HG02798 (cell line): Measurements from ENCODE around the gene ZNF776.
"Not testable (repeated sequence)": the region's sequence is repeated elsewhere in the genome, so short reads cannot be mapped to it uniquely, and the experiment has no call there.

Experiments used
- ATAC-seq: cut with Tn5 transposase; IDR thresholded peaks from one replicate; pipeline ENCODE4 v1.9.1; 2021; ENCODE audit warnings: mild to moderate bottlenecking; ENCODE audit not compliant: unreplicated experiment, poor library complexity

ZNF776 gene

DNA sequence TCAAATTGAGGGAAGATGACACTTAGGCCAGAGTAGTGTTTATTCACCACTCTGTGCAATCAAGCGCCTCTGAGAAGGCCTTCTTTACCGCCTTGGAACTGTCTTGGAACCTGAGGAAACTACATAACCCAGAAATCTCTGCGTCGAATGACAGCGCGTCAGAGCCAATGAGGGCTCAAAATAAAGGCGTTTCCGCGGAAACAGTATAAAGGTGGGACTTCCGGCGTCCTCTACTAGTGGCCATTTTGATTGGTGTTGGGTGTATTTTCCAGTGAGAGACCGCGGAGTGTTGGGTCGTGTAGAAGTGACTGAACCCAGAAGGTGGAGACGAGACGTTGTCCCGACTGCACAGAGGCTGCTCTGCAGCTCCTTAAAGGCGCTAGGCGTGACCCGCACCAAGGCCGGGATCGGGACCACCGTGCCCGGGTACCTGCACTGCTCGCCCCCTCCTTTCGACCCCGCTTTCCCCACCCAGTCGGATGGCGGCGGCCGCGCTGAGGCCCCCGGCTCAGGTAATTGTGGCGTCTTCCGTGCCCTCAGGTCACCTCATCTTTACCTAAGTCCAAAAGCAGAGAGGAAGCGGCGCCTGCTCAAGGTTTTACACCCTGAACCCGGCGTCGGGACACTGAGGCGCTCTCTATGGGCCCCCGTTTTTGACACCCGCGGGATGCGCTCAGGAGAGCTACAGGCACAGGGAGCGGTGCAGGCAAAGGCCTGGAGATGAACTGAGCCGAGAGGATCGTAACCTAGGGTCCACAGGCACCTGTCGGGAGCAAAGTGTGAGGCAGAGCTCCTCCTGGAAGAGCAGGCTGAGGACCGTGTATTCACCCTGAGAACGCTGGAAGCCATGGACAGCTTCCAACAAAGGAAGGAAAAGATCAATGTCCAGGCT lies at the start of gene ZNF776:
Gene ZNF776 (plus strand): TSS at position 236 of the 892 bp plus-strand sequence. CDS start 244 bp downstream, at position 480.
- ATAC-seq: peak; percentile 98

DNA sequence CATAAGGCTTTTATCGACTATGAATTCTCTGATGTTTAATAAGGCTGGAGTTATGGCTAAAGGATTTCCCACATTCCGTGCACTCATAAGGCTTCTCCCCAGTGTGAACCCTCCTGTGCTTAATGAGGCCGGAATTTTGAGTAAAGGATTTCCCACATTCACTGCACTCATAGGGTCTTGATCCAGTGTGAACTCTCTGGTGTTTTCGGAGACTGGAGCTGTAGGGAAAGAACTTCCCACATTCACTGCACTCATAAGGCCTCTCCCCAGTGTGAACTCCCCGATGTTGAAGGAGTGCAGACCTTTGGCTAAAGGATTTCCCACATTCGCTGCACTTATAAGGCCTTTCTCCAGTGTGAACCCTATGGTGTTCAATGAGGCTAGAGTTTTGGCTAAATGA lies 45.0 kb upstream of the ZNF776 start:
- no peak for ATAC-seq

DNA sequence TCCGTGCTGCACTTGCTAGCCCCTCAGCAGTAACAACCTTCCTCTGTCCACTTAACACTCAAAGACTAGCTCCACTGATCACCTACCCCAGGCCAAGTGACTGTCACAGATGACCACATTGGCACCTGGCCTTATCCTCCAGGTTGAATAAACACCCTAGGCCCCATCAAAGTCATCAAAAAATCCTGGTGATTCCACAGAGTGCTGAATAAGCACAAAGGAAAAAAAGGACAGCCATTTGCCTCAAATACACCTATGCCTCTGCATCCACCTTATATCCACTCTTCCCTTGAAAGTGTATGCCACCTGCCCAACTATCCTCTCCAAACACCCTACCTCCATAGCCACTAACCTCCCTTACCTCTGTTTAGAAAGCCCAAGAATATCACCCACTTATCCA lies 40.3 kb upstream of the ZNF776 start:
- no peak for ATAC-seq

DNA sequence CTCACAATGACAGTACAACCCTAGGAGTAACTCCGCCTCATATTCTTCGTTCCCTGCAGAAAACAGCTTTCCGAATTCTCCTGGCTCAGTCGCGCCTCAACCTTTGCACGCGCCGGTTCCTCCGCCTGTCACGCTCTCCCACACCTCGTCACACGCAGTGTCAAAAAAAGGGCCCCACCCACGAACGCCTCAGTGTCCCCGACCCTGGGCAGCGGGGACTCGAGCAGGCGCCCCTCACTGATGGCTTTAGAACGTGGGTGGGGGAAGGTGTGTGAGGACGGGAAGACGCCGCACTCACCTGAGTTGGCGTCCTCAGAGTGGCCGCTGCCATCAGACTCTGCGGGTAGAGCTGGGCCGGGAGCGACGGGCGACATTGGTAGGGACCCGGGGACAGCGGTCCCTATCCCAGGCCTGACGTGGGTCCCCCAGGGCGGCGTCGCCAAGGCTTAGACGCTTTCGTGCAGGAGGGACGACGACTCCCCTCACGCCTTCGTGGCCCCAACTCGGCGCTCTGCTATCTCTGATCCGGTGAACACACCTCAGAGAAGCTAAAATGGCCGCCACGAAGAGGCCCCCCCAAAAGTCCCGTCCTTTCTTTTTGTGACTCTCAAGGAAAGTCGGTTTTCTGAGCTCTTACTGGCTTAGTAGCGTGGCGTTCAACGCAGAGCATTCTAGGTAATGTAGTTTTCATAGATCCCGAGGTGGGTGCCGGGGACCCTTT lies 37.8 kb upstream of the ZNF776 start, which contains the start of gene ZNF154:
Gene ZNF154 (minus strand): TSS at position 564 of the 721 bp plus-strand sequence. CDS start 233 bp downstream, at position 331.
- no peak for ATAC-seq

DNA sequence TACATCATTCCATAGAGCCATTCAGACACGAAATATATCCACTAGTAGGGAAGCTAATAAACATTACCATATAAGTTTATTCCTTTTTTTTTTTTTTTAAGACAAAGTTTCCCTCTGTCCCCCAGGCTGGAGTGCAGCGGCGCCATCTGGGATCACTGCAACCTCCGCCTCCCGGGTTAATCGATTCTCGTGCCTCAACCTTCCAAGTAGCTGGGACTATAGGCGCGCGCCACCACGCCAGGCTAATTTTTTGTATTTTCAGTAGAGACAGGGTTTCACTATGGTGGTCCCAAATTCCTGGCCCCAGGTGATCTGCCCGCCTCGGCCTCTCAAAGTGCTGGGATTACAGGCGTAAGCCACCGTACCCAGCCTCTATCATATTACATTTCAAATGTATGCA lies 37.0 kb upstream of the ZNF776 start:
- no peak for ATAC-seq

DNA sequence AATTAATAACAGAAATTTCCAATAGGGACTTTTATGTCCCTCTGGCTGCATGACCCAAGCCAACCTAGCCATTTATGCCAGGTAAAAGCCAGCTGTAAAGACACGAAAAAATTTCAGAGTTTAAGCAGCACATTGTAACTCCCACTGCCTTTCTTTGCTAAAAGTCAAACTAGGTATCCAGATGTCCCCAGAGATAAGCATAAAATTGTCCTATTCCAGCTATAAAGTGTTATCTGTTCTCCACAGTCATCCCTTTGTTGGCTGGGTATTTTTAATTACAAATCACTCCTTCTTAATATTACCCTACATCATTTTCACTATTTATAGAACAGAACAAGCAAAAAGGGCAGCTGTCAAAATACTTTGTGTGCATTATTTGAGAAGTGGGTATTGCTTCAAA lies 34.4 kb upstream of the ZNF776 start:
- no peak for ATAC-seq

DNA sequence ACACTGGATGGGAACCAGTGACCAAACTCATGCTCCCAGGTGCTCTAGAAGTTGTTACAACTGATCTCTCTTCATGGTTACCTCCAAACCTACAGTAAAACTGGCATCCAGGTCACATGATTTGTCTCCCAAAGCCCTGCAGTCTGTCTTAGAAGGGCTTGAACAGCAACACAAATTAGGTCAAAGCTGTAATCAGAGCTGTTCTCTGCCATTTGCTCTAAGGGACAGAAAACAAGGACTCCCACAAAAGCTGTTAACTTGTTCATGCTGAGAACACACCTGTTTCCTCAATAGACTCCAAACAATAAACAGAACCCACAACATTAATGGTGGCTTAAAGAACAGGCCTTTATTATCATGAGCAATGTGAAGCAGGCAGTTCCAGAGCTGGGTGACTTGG lies 27.2 kb upstream of the ZNF776 start:
- ATAC-seq: no peak

DNA sequence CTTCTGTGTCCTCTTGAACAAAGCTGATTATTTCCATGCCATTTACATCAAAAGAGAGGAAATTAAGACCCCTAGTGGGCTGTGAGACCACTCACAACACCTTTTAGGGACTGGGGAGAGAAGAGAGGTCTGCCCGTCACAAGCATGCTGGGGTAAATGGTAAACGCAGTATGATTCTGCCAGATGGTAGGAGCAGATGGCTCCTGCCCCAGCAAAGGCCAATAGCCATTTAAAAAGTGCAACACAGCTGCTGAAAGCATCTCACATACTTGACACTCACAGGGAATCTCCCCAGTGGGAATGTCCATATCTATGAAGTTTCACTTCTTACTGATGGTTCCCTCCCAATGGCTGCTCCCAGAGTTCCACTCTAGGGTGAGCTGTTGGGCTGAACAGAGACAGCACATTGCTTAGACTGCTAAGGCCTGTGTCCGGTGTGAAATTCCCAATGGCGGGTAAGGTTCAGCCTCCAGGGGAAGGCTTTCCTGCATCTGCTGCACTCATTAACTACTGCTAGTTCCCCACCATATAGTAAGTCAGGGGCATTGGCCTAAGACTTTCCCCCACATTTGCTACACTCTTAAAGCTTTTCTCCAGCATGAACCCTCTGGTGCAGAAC lies 26.6 kb upstream of the ZNF776 start:
- no peak for ATAC-seq

DNA sequence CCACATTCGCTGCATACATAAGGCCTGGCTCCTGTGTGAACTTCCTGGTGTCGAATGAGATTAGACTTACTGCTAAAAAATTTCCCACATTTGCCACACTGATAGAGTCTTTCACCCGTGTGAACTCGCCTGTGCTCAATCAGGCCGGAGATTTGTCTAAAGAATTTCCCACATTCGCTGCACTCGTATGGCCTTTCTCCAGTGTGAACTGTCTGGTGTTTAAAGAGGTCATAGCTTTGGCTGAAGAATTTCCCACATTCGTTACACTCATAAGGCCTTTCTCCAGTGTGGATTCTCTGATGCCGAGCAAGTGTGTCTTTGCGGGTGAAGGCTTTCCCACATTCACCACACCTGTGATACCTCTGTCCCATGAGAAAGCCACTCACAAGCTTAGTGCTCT lies 25.7 kb upstream of the ZNF776 start:
- ATAC-seq: no peak

DNA sequence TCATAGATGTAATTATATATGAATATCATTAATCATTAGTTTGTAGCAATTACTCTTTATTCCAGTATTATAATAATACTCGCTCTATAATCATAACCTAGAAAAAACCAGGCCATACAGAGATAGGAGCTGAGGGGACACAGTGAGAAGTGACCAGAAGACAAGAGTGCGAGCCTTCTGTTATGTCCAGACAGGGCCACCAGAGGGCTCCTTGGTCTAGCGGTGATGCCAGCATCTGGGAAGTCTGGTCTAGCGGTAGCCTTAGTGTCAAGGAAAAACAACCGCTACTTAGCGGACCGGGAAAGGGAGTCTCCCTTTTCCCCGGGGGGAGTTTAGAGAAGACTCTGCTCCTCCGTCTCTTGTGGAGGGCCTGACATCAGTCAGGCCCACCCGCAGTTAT lies 8.3 kb upstream of the ZNF776 start:
- not testable (repeated sequence) for ATAC-seq

DNA sequence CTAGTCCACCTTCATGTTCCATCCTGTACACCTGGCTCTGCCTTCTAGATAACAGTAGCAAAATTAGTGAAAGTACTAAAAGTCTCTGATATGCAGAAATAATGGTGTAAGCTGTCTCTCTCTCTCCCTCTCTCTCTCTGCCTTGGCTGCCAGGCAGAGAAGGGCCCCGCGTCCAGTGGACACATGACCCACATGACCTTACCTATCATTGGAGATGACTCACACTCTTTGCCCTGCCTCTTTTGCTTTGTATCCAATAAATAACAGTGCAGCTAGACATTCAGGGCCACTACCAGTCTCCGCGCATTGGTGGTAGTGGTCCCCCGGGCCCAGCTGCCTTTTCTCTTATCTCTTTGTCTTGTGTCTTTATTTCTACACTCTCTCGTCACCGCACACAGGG lies 7.8 kb upstream of the ZNF776 start:
- ATAC-seq: not testable (repeated sequence)

DNA sequence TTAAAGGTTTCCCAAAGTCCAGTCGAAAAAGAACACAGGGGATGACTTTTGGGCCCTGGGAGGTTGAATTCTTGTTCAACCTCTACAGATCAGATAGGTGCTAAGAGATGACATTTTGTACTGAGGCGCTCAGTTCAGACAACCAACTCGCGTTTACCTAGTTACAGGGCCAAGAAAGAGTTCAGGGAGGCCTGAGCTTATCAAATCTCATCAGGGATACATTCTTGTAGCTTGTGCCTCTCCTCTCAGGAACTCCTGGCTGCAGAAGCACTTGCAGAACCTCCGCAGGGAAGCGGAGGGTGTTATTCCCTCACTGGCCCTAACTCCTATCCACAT lies 825 bp downstream of the ZNF776 start:
- ATAC-seq: no peak

DNA sequence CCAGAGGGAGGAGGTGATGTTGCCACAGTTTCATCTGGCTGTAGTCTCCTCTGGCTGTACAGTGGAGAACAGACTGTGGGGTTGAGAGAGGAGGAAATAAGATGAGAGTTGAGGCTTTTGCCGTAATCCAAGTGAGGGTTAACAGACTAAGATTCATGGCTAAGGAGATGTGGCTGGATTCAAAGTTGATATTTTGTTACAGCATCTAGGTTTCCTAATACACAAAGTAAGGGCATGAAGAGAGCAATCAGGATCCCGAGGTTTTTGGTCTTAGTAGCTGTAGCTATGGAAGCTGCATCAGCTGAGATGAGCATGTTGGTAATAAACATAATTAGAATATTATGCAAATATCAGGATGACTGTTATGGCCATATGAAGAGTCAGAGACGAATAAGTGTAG lies 1.4 kb downstream of the ZNF776 start:
- no peak for ATAC-seq

DNA sequence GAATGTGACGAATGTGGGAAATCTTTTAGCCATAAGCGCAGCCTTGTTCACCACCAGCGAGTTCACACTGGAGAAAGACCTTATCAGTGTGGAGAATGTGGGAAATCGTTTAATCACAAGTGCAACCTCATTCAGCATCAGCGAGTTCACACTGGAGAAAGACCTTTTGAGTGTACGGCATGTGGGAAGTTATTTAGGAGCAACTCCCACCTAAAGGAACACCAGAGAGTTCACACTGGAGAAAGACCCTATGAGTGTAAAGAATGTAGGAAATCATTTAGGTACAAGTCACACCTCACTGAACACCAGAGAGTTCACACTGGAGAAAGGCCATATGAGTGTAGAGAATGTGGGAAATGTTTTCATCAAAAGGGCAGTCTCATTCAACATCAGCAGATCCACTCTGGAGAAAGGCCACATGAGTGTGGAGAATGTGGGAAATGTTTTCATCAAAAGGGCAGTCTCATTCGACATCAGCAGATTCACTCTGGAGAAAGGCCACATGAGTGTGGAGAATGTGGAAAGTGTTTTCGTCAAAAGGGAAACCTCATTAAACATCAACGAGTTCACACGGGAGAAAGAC lies 7.6 kb downstream of the ZNF776 start:
- ATAC-seq: no peak

DNA sequence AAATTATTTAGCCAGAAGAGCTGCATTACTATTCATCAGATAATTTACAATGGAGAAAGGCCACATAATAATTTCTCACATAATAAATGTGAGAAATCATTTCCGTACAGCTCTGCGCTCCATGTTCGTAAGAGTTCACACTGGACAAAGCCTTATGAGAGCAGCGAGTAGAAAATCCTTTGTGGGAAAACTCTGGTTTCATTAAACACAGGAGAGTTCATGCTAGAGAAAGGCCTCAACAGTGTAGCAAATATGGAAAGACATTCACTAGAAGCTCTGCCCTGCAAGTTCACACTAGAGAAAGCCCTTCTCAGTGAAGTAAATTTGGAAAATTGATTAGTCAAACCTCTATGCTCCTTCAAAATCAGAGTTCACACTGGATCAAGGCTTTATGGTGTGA lies 8.4 kb downstream of the ZNF776 start:
- no peak for ATAC-seq

DNA sequence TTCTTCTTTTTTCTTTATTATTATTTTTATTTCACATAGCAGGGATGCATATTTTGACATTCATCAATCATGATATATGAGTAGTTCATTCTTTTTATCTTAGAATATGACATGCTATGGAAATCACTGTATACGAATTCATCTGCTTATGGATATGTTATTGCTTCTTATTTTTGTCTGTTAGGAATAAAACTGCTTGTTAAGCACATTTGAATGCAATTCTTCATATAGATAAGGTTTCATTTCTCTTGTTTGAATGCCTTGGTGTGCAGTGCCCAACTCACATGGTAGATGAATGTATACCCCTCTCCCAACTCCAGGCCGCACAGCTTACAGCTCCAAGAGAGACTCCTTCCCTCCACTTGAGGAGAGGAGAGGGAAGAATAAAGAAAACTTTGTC lies 11.3 kb downstream of the ZNF776 start:
- no peak for ATAC-seq

DNA sequence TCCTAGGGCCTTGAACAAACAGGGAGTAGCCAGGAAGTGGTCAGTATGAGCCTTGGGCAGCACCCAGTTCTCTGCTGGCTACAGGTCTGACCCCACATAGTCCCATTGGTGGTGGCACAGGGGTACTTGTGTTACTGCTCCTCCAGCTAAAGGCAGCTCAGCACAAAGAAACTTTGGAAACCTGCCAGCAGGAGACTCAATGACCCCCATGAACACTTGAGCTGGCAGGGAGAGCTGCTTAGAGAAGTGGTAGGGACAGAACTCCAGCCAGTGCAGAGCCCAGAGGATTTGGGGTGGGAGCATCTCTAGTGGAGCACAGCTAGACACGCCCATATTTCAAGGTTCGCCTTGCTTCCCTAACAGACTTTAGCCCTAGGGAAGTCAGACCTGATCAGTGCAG lies 12.5 kb downstream of the ZNF776 start:
- no peak for ATAC-seq

DNA sequence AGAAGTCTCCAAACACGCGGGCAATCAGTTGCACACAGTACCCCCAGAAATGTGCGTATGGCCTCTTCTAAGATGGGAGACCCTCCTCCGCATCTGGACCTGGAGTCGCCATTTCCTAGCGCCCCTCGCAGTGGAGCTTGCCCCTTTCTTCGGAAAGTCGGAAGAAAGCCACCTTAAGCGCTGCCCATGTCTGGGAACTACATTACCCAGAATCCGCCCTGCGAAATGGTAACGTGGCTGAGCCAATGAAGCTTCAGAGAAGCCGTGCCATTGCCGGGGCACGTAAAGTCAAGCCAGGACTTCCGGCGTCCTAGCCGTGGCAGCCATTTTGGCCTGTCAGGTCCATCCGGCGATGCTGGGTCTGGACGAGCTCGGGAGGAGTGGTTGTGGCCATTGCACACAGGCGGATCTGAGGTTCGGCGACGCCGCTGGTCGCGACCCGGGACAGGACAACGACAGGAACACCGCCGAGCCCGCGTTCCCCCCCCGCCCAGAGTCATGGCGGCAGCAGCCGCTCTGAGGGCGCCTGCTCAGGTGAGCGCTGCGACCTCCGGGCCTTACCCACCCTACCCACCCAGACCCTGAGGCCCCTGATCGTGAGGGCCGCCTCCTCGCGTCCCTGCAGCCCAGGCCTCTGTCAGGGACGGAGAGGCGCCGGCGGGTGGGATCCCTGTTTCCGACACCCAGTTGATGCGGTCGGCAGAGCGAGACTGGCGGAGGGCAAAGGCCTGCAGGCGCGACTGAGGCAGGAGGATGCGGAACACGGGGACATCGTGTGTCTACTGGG lies 22.9 kb downstream of the ZNF776 start, which contains the start of gene ZNF586:
Gene ZNF586 (plus strand): TSS at position 332 of the 787 bp plus-strand sequence. CDS start 167 bp downstream, at position 499.
- peak; percentile 99 for ATAC-seq

DNA sequence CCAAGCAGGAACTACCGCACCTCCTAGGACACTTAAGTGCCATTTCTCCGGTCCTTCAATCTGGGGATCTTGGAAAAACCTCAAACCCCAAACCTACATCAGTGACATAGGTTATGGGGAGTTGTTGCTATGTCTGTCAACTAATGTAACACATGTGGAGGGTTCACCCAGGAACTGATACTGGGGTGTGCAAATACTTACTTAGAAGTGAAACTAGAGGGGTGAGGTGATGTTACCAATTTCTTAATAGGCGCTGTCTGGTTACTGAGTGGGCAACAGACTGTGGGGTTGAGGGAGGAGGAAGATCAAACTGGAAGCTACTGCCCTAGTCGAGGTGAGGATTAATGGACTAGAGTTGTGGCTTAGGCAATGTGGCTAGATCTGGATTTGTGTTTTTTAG lies 24.8 kb downstream of the ZNF776 start:
- ATAC-seq: no peak

DNA sequence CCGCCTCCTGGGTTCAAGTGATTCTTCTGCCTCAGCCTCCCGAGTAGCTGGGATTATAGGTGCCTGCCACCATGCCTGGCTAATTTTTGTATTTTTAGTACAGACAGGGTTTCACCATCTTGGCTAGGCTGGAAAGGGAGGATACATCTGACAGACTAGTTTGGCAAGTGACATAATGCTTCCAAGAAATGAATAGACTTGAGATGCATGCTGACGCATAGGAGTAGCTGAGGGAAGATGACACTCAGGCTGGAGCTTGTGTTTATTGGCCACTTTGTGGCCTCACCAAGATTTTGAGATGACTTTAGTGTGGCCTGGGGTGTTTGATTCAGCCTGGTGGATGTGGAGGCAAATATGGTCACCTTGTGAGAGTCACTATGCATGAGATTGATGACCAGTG lies 26.9 kb downstream of the ZNF776 start:
- ATAC-seq: no peak
